Spleen (tissue), 7 donors: Measurements from ENCODE around the gene PPM1A.

Experiments used
- CTCF ChIP-seq, 11 experiments: fragments of 200-600 bp in 7 of 11; fragments of 450-650 bp in 4 of 11; sonication (generic) in 4 of 11; IDR thresholded peaks in 8 of 11; conservative IDR thresholded peaks in 3 of 11; 1 replicate in 7 of 11; 2 replicates in 4 of 11; pipeline versions ENCODE4 v1.4.0 to v1.8.0; 2016 to 2021; ENCODE audit warnings: antibody characterized with exemption in 11 of 11, inconsistent platforms in 4 of 11, mild to moderate bottlenecking in 1 of 11
- POLR2A ChIP-seq, 3 donors: fragments of 450-650 bp; IDR thresholded peaks; one replicate each; pipeline ENCODE4 v1.5.1; 2017; ENCODE audit warnings: antibody characterized with exemption in 3 of 3, mild to moderate bottlenecking in 1 of 3
- POLR2AphosphoS5 ChIP-seq, 3 donors: sonication (generic); formaldehyde crosslinking; IDR thresholded peaks; one replicate each; pipeline ENCODE4 v1.5.1; 2017; ENCODE audit warnings: antibody characterized with exemption in 3 of 3
- donor health status: DM: no; HTN: no; CAD: no; lungs with moderate emphysema.
- donor health status: DM: no; HTN: no; CAD: no.
- donor health status: DM: no; HTN: no; CAD: no.

- TF ChIP-seq POLR2AphosphoS5 (IDR thresholded peaks at IDR 0.05) = no peak
- no peak for TF ChIP-seq CTCF (IDR thresholded peaks at IDR 0.05 in 8 of 11, conservative IDR thresholded peaks at IDR 0.05 in 3 of 11)
- TF ChIP-seq POLR2A (IDR thresholded peaks at IDR 0.05) = no peak
These were observed 80.3 kb downstream of the PPM1A start for GRCh38 chr14:60329274-60329673.
